ENCODE measurements around the gene MIXL1. TPM values are rescaled to one million over a fixed set of nuclear protein-coding genes. Genes with fewer than 3 reads are reported as not detected.
"Not testable (repeated sequence)": the region's sequence is repeated elsewhere in the genome, so short reads cannot be mapped to it uniquely, and the experiment has no call there.

The MIXL1 gene
- total RNA-seq, 1 donor from 2014 or later: not detected

DNA sequence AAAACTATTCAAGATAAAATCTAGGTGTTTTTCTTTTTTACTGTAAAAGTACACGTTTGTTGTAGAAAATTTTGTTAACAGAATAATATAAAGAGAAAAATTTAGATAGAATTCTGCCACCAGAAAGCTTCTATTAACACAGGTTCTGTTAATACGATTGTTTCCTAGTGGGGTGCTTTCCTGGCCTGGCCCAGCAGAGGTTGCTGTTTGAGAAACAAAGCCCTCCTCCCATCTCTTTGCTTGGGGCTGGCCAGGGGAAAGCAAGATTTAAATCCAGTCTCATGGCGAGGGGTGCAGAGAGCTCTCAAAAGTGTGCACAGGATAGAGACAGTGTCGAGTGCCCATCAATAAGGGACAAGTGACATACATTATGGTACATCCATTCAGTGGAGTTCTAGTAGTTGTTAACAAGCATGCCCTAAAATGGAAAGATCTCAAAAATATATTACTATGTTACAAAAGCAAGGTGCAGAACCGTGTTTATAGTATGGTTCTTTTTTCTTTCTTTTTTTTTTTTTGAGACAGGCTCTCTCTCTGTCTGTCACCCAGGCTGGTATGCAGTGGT, 22.4 kb upstream of the MIXL1 start:
- Mint-ChIP-seq H3K9me3 (no peaks in the 10 kb centered on the region), H3K36me3 (no peaks in the 10 kb centered on the region), H3K27ac (no peak overlapping the region), H3K4me3 (no peak overlapping the region), H3K27me3 (ENCODE audit: insufficient read depth, low read depth) (peaks cover 10% of the 10 kb centered on the region), H3K4me1 (peaks cover 3% of the 10 kb centered on the region)
- Histone ChIP-seq H3K4me1 (peaks cover 7% of the 10 kb centered on the region), H3F3A (ENCODE audit: low read depth) (peaks cover 4% of the 10 kb centered on the region), H2AFZ (replicated peaks) (no peak overlapping the region), H3K9me3 (ENCODE audit: low read depth) (no peaks in the 10 kb centered on the region), H3K9ac (no peak overlapping the region), H4K20me1 (ENCODE audit: low read depth) (no peaks in the 10 kb centered on the region), H3K4me3 (no peak overlapping the region), H3K79me2 (ENCODE audit: low read depth) (no peaks in the 10 kb centered on the region), H3K27ac (no peak overlapping the region), H3K27me3 (no peaks in the 10 kb centered on the region), H3K36me3 (no peaks in the 10 kb centered on the region), H3K4me2 (no peak overlapping the region)
- TF ChIP-seq, protein P1, sequence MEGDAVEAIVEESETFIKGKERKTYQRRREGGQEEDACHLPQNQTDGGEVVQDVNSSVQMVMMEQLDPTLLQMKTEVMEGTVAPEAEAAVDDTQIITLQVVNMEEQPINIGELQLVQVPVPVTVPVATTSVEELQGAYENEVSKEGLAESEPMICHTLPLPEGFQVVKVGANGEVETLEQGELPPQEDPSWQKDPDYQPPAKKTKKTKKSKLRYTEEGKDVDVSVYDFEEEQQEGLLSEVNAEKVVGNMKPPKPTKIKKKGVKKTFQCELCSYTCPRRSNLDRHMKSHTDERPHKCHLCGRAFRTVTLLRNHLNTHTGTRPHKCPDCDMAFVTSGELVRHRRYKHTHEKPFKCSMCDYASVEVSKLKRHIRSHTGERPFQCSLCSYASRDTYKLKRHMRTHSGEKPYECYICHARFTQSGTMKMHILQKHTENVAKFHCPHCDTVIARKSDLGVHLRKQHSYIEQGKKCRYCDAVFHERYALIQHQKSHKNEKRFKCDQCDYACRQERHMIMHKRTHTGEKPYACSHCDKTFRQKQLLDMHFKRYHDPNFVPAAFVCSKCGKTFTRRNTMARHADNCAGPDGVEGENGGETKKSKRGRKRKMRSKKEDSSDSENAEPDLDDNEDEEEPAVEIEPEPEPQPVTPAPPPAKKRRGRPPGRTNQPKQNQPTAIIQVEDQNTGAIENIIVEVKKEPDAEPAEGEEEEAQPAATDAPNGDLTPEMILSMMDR (IDR thresholded peaks at IDR 0.05): peak; percentile 56
- TF ChIP-seq EZH2 (IDR thresholded peaks at IDR 0.05): no peak
- DNase-seq (ENCODE audit: low spot score): peak; percentile 49

DNA sequence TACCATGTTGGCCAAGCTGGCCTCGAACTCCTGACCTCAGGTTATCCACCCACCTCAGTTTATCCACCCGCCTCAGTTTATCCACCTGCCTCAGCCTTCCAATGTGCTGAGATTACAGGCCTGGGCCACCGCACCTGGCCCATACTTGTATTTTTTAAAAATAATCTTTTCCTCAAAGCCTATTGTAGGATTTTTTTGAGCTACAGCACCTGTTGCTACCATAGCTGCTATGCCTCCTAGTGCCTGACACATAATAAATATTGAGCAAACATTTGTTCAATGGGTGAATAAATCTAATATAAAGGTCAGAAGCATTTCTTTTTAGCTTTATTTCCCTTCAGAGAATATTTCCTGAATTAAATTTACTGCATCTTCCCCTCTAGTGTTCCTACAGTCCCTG, 21.2 kb upstream of the MIXL1 start:
- H3K4me3 Mint-ChIP-seq: no peak overlapping the region
- DNase-seq (ENCODE audit: low spot score): no peak
- H3K27me3 ChIP-seq: no peaks in the 10 kb centered on the region
- no peak overlapping the region for H3K27ac ChIP-seq
- peaks cover 4% of the 10 kb centered on the region for H3F3A ChIP-seq (ENCODE audit: low read depth)
- H3K27ac Mint-ChIP-seq: no peak overlapping the region
- H3K4me1 Mint-ChIP-seq: no peaks in the 10 kb centered on the region
- no peaks in the 10 kb centered on the region for H3K79me2 ChIP-seq (ENCODE audit: low read depth)
- H3K36me3 Mint-ChIP-seq: no peaks in the 10 kb centered on the region
- H3K4me3 ChIP-seq: no peak overlapping the region
- no peaks in the 10 kb centered on the region for H3K9me3 Mint-ChIP-seq
- TF ChIP-seq, protein P1 (IDR thresholded peaks at IDR 0.05): no peak
- TF ChIP-seq EZH2 (IDR thresholded peaks at IDR 0.05): no peak
- TF ChIP-seq EZH2phosphoT487 (IDR thresholded peaks at IDR 0.05): no peak
- no peak overlapping the region for H2AFZ ChIP-seq (replicated peaks)
- H3K4me1 ChIP-seq: peaks cover 7% of the 10 kb centered on the region
- H3K27me3 Mint-ChIP-seq (ENCODE audit: insufficient read depth, low read depth): peaks cover 11% of the 10 kb centered on the region
- no peak overlapping the region for H3K4me2 ChIP-seq
- H3K36me3 ChIP-seq: no peaks in the 10 kb centered on the region
- no peaks in the 10 kb centered on the region for H4K20me1 ChIP-seq (ENCODE audit: low read depth)
- no peaks in the 10 kb centered on the region for H3K9me3 ChIP-seq (ENCODE audit: low read depth)
- H3K9ac ChIP-seq: no peak overlapping the region

DNA sequence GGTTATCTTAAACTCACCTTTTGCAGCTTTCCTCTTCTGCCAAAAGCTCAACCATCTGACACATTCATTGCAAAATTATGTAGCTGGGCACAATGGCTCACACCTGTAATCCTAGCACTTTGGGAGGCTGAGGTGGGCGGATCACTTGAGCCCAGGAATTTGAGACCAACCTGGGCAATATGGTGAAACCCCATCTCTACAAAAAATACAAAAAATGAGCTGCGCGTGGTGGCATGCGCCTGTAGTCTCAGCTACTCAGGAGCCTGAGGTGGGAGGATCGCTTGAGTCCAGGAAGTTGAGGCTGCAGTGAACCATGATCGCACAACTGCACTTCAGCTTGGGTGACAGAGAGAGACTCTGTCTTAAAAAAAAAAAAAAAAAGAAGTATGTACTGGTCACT, 20.8 kb upstream of the MIXL1 start:
- peaks cover 12% of the 10 kb centered on the region for H3K27me3 Mint-ChIP-seq (ENCODE audit: insufficient read depth, low read depth)
- not testable (repeated sequence) for H3K36me3 ChIP-seq; DNase-seq (ENCODE audit: low spot score); H3K4me3 Mint-ChIP-seq; H3K4me1 ChIP-seq; H3K36me3 Mint-ChIP-seq; H3K4me3 ChIP-seq; H3K9me3 ChIP-seq (ENCODE audit: low read depth); H3K4me1 Mint-ChIP-seq; H4K20me1 ChIP-seq (ENCODE audit: low read depth); H3K4me2 ChIP-seq; H3K27ac Mint-ChIP-seq; H3K27me3 ChIP-seq; H3F3A ChIP-seq (ENCODE audit: low read depth); H3K9ac ChIP-seq; H3K79me2 ChIP-seq (ENCODE audit: low read depth); H3K9me3 Mint-ChIP-seq; H3K27ac ChIP-seq; H2AFZ ChIP-seq (replicated peaks)

DNA sequence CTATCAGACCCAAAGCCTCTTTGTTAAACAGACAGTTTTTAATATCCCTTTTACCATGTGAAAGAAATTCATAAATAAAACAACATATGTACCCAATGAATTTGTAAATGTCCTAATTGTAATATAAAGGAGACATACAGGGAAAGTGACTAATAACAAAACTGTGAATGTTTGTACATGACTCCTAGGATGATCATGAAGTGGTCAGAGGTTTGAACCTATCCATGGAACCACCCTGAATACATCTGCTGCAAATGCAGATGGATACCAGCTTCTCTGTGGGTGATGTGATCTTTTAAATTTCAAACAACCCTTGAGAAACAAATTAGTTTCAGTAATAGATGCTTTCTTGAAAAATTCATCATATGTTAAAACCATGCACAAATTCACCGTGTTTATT, 20.2 kb upstream of the MIXL1 start:
- Histone ChIP-seq H3F3A (ENCODE audit: low read depth) (peaks cover 4% of the 10 kb centered on the region), H2AFZ (replicated peaks) (peak overlapping the region; percentile 90), H3K9me3 (ENCODE audit: low read depth) (no peaks in the 10 kb centered on the region), H3K36me3 (no peaks in the 10 kb centered on the region), H3K27me3 (no peaks in the 10 kb centered on the region), H4K20me1 (ENCODE audit: low read depth) (no peaks in the 10 kb centered on the region), H3K9ac (peak overlapping the region; percentile 13), H3K4me1 (peaks cover 7% of the 10 kb centered on the region), H3K4me3 (no peak overlapping the region), H3K4me2 (no peak overlapping the region), H3K27ac (no peak overlapping the region), H3K79me2 (ENCODE audit: low read depth) (no peaks in the 10 kb centered on the region)
- no peak overlapping the region for H3K27ac Mint-ChIP-seq
- no peaks in the 10 kb centered on the region for H3K4me1 Mint-ChIP-seq
- H3K9me3 Mint-ChIP-seq: no peaks in the 10 kb centered on the region
- H3K36me3 Mint-ChIP-seq: no peaks in the 10 kb centered on the region
- no peak overlapping the region for H3K4me3 Mint-ChIP-seq
- peaks cover 12% of the 10 kb centered on the region for H3K27me3 Mint-ChIP-seq (ENCODE audit: insufficient read depth, low read depth)
- TF ChIP-seq, protein P1 (IDR thresholded peaks at IDR 0.05): no peak
- no peak for TF ChIP-seq EZH2phosphoT487 (IDR thresholded peaks at IDR 0.05)
- TF ChIP-seq EZH2 (IDR thresholded peaks at IDR 0.05): no peak
- no peak for DNase-seq (ENCODE audit: low spot score)
